ENCODE measurements around the gene SCAI.

Gene SCAI

DNA sequence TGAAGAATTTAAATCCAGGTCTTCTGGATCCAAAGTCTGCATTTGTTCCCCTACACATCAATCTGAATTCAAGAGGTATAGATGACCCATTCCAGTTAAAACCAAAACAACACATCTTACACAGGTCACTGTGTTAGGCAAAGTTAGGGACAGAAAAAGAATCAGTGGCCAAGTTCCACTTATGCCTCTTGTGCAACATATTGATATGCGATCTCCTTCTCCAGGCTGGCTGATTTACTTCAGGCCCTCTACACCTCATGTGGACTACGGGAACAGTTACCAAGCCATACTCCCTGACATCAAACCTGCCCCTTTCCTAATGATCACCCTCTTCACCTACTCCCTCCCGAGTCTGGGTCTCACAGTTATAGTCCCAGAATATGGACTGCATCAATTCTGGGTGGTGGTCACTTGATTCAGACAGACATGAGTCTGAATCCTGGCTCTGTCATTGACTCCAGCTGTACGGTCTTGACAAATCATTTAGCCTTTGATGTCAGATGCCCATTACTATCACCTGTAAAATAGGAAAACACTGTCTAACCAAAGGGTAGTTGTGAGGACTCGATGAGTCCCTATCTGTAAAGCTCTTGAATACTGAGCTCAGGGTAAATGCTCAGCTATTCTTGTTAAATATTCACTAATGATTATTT lies 228.4 kb downstream of the SCAI start:
- no peak for DNase-seq (ENCODE audit: insufficient read length, low spot score)
- no peak for FAIRE-seq
- TF ChIP-seq, protein P1, sequence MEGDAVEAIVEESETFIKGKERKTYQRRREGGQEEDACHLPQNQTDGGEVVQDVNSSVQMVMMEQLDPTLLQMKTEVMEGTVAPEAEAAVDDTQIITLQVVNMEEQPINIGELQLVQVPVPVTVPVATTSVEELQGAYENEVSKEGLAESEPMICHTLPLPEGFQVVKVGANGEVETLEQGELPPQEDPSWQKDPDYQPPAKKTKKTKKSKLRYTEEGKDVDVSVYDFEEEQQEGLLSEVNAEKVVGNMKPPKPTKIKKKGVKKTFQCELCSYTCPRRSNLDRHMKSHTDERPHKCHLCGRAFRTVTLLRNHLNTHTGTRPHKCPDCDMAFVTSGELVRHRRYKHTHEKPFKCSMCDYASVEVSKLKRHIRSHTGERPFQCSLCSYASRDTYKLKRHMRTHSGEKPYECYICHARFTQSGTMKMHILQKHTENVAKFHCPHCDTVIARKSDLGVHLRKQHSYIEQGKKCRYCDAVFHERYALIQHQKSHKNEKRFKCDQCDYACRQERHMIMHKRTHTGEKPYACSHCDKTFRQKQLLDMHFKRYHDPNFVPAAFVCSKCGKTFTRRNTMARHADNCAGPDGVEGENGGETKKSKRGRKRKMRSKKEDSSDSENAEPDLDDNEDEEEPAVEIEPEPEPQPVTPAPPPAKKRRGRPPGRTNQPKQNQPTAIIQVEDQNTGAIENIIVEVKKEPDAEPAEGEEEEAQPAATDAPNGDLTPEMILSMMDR (IDR thresholded peaks at IDR 0.05; ENCODE audit: insufficient read depth, missing control alignments), result no peak

DNA sequence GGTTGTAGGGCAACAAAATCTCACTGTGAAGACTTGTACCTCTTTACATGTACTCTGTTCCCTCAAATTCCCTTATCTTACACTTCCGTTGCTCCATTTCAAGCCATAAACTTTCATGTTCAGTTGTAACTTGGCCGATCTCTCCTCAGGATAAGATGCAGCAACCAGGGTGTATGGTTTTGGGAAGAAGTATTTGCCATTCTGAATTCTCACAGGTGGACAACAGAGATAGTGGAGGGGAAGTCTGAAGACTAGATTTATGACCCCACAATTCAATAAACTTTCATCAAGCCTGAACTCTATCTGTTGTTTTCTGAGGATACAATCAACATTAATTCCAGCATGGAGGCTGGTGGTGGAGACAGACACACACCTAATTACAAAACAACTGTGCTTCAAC lies 229.9 kb downstream of the SCAI start:
- FAIRE-seq, result no peak
- TF ChIP-seq, protein P1 (IDR thresholded peaks at IDR 0.05; ENCODE audit: insufficient read depth, missing control alignments), result no peak
- no peak for DNase-seq (ENCODE audit: insufficient read length, low spot score)

DNA sequence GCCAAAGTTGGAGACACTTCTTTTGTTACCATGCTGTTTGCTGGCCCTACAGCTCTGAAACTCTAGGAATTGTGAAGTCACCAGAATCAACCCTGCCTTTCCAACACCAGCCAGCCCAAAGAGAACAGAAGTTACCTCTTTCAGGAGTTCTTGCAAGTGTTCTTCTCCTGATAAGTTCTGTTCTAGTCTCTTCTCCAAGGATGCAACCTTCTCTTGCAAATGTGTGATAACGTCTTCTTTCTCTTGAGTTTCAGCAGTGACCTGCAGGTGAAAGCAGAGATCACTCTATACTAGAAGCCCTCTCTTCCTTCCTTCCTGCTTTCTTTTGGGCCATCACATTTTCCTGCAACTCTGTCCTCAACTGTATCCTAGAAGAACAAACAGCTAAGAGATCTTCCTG lies 231.6 kb downstream of the SCAI start:
- no peak for FAIRE-seq

DNA sequence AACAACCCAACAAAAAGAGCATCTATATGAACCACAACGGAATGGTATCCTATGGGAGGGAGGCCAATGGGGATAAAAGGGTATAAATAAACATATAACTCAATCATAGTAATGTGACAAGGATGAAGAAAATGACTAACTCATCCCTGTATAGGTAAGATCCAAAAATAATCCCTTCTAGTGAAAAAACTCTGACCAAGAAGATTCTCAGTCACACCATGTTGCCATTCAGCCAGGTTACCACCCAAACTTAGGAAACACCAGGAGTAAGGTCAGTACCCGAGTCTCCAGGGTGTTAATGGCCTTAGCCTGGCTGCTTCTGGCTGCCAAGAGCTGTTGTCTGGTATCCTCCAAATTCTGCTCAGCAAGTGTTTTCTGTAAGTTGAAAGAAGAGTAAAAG lies 235.2 kb downstream of the SCAI start:
- TF ChIP-seq, protein P1 (IDR thresholded peaks at IDR 0.05; ENCODE audit: insufficient read depth, missing control alignments), result no peak
- DNase-seq (ENCODE audit: insufficient read length, low spot score) (no peak), FAIRE-seq (no peak)

More for the DNA sequence above, 231.6 kb downstream of the SCAI start:
- DNase-seq (ENCODE audit: insufficient read length, low spot score), result no peak
- TF ChIP-seq, protein P1 (IDR thresholded peaks at IDR 0.05; ENCODE audit: insufficient read depth, missing control alignments), result no peak

DNA sequence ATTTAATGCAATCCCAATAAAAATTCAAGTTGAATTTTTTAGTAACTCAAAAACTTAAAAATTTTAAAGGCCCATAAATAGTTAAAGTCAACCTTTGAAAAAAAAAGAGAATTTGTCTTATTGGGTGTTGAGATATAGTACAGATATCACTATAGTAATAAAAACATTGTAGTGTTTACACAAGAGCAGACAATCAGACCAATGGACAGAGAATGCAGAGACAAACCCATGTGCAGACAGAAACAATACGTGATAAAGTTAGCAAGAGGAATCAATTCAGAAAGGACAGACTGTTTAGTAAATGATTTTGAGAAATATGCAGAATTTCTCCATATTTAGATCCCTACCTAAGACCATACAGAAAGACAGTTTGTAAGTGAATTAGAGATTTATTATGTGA lies 236.4 kb downstream of the SCAI start:
- TF ChIP-seq, protein P1 (IDR thresholded peaks at IDR 0.05; ENCODE audit: insufficient read depth, missing control alignments), result no peak
- no peak for DNase-seq (ENCODE audit: insufficient read length, low spot score)
- FAIRE-seq, result no peak

DNA sequence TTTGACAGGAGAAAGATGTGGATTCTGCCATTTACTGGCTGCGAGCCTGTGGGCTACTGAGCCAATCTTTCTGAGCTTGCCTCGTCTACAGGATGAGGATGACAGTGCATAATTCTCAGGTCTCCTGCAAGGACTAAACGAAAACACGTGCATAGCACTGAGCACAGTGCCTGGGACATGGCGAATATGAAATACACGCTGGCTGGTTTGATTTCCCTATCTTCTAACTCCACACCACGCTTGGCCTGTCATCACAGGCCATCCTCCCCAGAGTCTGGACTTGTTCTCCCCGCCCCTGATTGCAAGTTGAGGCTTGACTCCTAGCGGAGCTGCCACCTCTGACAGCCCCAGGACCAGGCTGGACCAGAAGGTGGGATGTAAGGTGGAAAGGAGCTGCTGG lies 243.5 kb downstream of the SCAI start:
- TF ChIP-seq, protein P1 (IDR thresholded peaks at IDR 0.05; ENCODE audit: insufficient read depth, missing control alignments), result no peak
- DNase-seq (ENCODE audit: insufficient read length, low spot score) (no peak), FAIRE-seq (no peak)

DNA sequence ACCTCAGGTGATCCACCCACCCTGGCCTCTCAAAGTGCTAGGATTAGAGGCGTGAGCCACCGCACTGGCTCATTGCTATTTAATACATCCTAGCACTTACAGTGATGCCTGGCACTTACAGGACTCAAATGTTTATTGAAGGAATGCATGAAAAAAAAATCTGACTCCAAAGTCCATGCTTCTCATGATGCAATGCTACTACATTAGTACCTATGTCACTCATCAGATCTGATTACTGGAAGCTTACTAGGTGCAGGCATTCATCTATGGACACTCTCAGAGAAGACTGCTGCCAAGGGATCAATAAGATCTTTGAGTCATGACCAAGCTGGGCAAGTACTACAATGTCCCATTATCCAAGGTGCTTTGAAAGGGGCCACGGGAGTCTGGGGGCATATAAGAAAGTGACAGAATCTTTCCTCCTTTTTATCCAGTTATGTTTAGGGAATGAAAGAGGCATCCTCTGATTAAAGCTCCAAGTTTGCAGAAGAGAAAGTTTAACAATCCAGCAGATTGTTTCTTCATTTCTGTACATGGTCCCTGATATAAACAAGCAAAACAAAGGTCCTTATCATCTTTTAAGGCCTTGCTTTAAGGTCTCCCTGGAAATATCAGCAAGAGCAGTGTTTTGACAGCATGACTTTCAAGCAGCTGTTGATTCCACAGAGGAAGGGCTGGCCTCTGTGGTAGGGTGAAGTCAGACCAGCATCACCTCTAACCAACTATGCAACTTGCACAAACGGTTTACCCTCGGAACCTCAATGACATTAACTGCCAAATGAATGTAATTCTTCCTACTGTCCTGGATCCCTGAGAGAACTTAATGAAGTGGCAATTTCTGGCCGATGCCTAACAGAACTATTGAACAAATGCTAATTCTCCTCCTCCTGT lies 245.5 kb downstream of the SCAI start:
- FAIRE-seq (no peak), DNase-seq (ENCODE audit: insufficient read length, low spot score) (no peak)
- TF ChIP-seq, protein P1 (IDR thresholded peaks at IDR 0.05; ENCODE audit: insufficient read depth, missing control alignments), result no peak

All from D721Med (cell line).